Smooth muscle cell (in vitro differentiated cells): ENCODE data around the gene NDUFB10. TPM values are rescaled to one million over a fixed set of nuclear protein-coding genes. Genes with fewer than 3 reads are reported as not detected.
A peak's percentile ranks its signal among the peaks of the same experiment; 100 is the strongest.

ENCODE experiments used
- DNase-seq: peaks from one replicate; lab custom pipeline; 2025; ENCODE audit not compliant: unreplicated experiment; lab: John Stamatoyannopoulos, UW
- H2AFZ ChIP-seq: fragments of 200-600 bp; sonication (generic); 2 replicates; pipeline ENCODE4 v1.6.0; 2016; ENCODE audit warnings: antibody characterized with exemption, low read depth, mild to moderate bottlenecking
- H3F3A ChIP-seq: fragments of 200-600 bp; sonication (generic); 2 replicates; pipeline ENCODE4 v1.6.0; 2017; ENCODE audit warnings: antibody characterized with exemption, low read depth
- H3K27ac ChIP-seq: fragments of 200-600 bp; sonication (generic); 2 replicates; pipeline ENCODE4 v1.5.1; 2016; ENCODE audit warnings: low read depth, mild to moderate bottlenecking
- H3K27me3 ChIP-seq: fragments of 200-600 bp; sonication (generic); 2 replicates; pipeline ENCODE4 v1.6.1; 2016; ENCODE audit warnings: low read depth, mild to moderate bottlenecking
- H3K36me3 ChIP-seq: fragments of 200-600 bp; sonication (generic); 2 replicates; pipeline ENCODE4 v1.5.1; 2016; ENCODE audit warnings: low read depth
- H3K4me1 ChIP-seq: fragments of 200-600 bp; sonication (generic); 2 replicates; pipeline ENCODE4 v1.5.1; 2016; ENCODE audit warnings: low read depth
- H3K4me2 ChIP-seq: fragments of 200-600 bp; sonication (generic); 2 replicates; pipeline ENCODE4 v1.6.0; 2016; ENCODE audit warnings: mild to moderate bottlenecking
- H3K4me3 ChIP-seq: fragments of 200-600 bp; sonication (generic); 2 replicates; pipeline ENCODE4 v1.5.1; 2016; ENCODE audit warnings: mild to moderate bottlenecking
- H3K79me2 ChIP-seq: fragments of 200-600 bp; sonication (generic); 2 replicates; pipeline ENCODE4 v1.6.0; 2016; ENCODE audit warnings: low read depth, mild to moderate bottlenecking
- H3K9ac ChIP-seq: fragments of 200-600 bp; sonication (generic); 2 replicates; pipeline ENCODE4 v1.6.0; 2016; ENCODE audit warnings: low read depth
- H3K9me3 ChIP-seq: fragments of 200-600 bp; sonication (generic); replicated peaks from 2 replicates; pipeline ENCODE4 v1.5.1; 2016; ENCODE audit warnings: low read depth
- H4K20me1 ChIP-seq: fragments of 200-600 bp; sonication (generic); 2 replicates; pipeline ENCODE4 v1.6.0; 2016; ENCODE audit warnings: low read depth
- WGBS: methylation state at CpG from one replicate; pipeline ENCODE4 v1.1.7; 2016; ENCODE audit warnings: low lambda C conversion rate; 5-methylcytosine and 5-hydroxymethylcytosine counted together
- polyA plus RNA-seq: library from polyadenylated mRNA; unstranded; fragments of >200 nt; fragmentation: Nextera tagmentation; extraction: Ambion mirVana; gene quantifications from 2 replicates; pipeline ENCODE4 v1.2.1, GENCODE V29; 2016
- total RNA-seq: library from RNA; depleted of rRNA; stranded (reverse); fragments of >200 nt; gene quantifications from 2 replicates; pipeline ENCODE4 v1.2.3, GENCODE V29; 2014
- TF ChIP-seq, protein P1 (sequence below): fragments of 200-600 bp; sonication (generic); IDR thresholded peaks from 2 replicates; pipeline ENCODE4 v1.5.1; 2017; ENCODE audit warnings: borderline replicate concordance, mild to moderate bottlenecking, antibody characterized with exemption; ENCODE audit not compliant: insufficient read depth, poor library complexity, severe bottlenecking

The NDUFB10 gene
- total and polyA plus RNA-seq, 2 experiments from 2014 or later, result 176 to 295 TPM

DNA sequence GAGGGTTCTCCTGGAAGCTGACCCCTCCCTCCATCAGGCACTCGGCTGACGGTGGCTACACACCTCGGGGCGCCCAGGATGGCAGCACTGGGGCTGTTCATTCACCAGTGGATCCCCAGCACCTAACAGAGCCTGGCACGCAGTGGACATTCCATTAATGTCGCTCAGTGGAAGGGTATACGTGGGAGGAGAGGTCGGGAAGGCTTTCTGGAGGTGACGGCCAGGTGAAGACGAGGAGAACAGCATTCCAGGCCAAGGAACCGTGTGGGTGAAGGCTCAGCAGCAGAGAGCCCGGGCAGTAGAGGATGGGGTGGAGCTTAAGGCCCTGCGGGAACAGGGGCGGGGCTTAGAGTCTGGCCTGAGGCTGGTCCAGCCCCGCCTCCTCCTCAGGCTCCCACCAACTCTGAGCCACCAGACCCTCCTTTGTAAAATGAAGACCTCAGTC, 38.6 kb upstream of the NDUFB10 start:
- Histone ChIP-seq H3K27ac (no peak overlapping the region), H2AFZ (no peak overlapping the region), H3F3A (no peaks in the 10 kb centered on the region), H4K20me1 (no peaks in the 10 kb centered on the region), H3K27me3 (peaks cover 50% of the 10 kb centered on the region), H3K4me2 (no peak overlapping the region), H3K4me1 (peaks cover 14% of the 10 kb centered on the region), H3K9me3 (no peaks in the 10 kb centered on the region), H3K79me2 (no peaks in the 10 kb centered on the region), H3K4me3 (no peak overlapping the region), H3K9ac (no peak overlapping the region), H3K36me3 (no peaks in the 10 kb centered on the region)
- DNase-seq, result no peak
- WGBS, result 11% methylated on average over 14 of the region's 15 CpGs
- TF ChIP-seq, protein P1, sequence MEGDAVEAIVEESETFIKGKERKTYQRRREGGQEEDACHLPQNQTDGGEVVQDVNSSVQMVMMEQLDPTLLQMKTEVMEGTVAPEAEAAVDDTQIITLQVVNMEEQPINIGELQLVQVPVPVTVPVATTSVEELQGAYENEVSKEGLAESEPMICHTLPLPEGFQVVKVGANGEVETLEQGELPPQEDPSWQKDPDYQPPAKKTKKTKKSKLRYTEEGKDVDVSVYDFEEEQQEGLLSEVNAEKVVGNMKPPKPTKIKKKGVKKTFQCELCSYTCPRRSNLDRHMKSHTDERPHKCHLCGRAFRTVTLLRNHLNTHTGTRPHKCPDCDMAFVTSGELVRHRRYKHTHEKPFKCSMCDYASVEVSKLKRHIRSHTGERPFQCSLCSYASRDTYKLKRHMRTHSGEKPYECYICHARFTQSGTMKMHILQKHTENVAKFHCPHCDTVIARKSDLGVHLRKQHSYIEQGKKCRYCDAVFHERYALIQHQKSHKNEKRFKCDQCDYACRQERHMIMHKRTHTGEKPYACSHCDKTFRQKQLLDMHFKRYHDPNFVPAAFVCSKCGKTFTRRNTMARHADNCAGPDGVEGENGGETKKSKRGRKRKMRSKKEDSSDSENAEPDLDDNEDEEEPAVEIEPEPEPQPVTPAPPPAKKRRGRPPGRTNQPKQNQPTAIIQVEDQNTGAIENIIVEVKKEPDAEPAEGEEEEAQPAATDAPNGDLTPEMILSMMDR, result no peak

DNA sequence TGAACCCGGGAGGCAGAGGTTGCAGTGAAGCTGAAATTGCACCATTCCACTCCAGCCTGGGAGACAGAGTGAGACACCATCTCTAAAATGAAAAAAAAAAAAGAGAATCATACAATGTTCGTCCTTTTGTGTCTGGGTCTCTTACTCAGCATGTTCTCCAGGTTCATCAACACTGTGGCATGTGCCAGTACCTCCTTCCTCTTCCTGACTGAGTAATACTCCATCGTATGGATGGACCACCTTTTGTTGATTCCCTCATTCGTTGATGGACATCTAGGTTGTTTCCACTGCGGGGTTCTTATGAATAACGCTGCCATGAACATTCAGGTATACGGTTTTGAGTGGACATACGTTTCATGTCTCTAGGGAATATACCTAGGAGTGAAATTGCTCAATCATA, 37.0 kb upstream of the NDUFB10 start:
- H3K4me1 ChIP-seq, result peaks cover 8% of the 10 kb centered on the region
- H3K27ac ChIP-seq, result no peak overlapping the region
- no peaks in the 10 kb centered on the region for H3F3A ChIP-seq
- no peak overlapping the region for H2AFZ ChIP-seq
- H3K9ac ChIP-seq, result no peak overlapping the region
- no peaks in the 10 kb centered on the region for H3K79me2 ChIP-seq
- no peak overlapping the region for H3K4me3 ChIP-seq
- no peaks in the 10 kb centered on the region for H3K36me3 ChIP-seq
- no peak for DNase-seq
- no peaks in the 10 kb centered on the region for H3K9me3 ChIP-seq
- TF ChIP-seq, protein P1, result no peak
- no peaks in the 10 kb centered on the region for H4K20me1 ChIP-seq
- H3K27me3 ChIP-seq, result peaks cover 34% of the 10 kb centered on the region
- 84% methylated on average over 8 of the region's 8 CpGs for WGBS
- H3K4me2 ChIP-seq, result no peak overlapping the region

DNA sequence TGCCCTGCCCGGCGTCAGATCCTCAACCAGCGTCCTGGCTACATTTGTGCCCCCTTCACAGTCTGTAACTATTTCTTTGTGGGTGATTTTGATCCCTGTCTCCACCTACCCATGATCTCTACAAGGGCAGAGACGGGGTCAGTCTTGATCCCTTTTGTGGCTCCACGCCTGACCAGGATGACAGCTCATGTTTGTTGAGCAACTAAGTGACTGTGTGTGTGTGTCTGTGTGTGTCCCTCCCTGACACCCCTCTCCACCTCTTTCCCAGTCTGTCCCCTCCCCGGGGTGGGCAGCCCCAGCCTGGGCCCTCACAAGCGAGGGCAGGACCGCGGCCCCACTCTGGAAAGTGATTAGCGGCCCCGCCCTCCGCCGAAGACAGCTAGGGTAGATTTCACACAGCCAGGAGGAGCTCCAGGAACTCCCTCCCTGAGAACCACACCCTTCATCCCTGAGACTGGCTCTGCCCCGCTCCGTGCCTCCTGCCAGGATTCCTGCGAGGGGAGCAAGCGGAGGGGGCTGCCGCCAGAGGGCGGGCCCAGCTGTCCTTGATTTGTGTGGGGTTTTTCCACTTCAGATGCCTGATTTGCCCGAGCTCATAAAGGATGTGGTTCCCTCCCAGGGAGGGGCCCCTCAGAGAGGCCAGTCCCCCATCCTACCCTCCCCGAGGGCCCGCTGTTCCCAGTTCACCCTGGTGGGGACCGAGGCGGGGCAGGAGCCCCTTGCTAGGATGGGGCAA, 35.9 kb upstream of the NDUFB10 start:
- Histone ChIP-seq H3K27me3 (peaks cover 27% of the 10 kb centered on the region), H3F3A (no peaks in the 10 kb centered on the region), H3K9me3 (no peaks in the 10 kb centered on the region), H3K4me1 (peaks cover 4% of the 10 kb centered on the region), H3K79me2 (no peaks in the 10 kb centered on the region), H3K36me3 (no peaks in the 10 kb centered on the region), H4K20me1 (no peaks in the 10 kb centered on the region), H3K4me2 (peak overlapping the region; percentile 71), H3K9ac (no peak overlapping the region), H3K4me3 (no peak overlapping the region), H3K27ac (no peak overlapping the region), H2AFZ (peak overlapping the region; percentile 31)
- TF ChIP-seq, protein P1, result peak; percentile 41
- 20% methylated on average over 24 of the region's 24 CpGs for WGBS
- peak; percentile 36 for DNase-seq

DNA sequence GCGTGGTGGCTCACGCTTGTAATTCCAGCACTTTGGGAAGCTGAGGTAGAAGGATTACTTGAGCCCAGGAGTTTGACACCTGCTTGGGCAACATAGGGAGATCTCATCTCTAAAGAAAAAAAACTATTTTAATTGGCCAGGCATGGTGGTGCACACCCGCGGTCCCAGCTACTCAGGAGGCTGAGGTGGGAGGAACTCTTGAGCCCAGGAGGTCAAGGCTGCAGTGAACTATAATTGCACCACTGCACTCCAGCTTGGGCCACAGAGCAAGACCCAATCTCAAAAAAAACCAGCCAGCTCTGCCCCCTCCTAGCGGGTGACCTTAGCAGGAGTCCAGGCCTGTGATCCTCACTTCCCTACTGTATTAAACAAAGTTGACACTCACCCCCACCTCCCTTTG, 35.2 kb upstream of the NDUFB10 start:
- Histone ChIP-seq H3K4me2 (peak overlapping the region; percentile 71), H3F3A (no peaks in the 10 kb centered on the region), H4K20me1 (no peaks in the 10 kb centered on the region), H3K27ac (no peak overlapping the region), H3K9me3 (no peaks in the 10 kb centered on the region), H2AFZ (peak overlapping the region; percentile 31), H3K27me3 (peaks cover 21% of the 10 kb centered on the region), H3K4me1 (peaks cover 5% of the 10 kb centered on the region), H3K36me3 (no peaks in the 10 kb centered on the region), H3K79me2 (no peaks in the 10 kb centered on the region), H3K9ac (no peak overlapping the region), H3K4me3 (no peak overlapping the region)
- WGBS, result 73% methylated on average over 5 of the region's 5 CpGs
- no peak for DNase-seq
- TF ChIP-seq, protein P1, result no peak
